CD14-positive monocyte (primary cell): ENCODE data around the gene GRIK4. TPM values are rescaled to one million over a fixed set of nuclear protein-coding genes. Genes with fewer than 3 reads are reported as not detected.
"Not testable (repeated sequence)": the region's sequence is repeated elsewhere in the genome, so short reads cannot be mapped to it uniquely, and the experiment has no call there.

ENCODE experiments used
- DNase-seq, 3 donors: peaks; one replicate each; pipeline ENCODE4 v3.0.0-alpha.2; 2011 to 2022
- H2AFZ ChIP-seq: 2 replicates; pipeline ENCODE4 v1.6.0; 2012; ENCODE audit warnings: mild to moderate bottlenecking, low read depth, low read length, inconsistent platforms; ENCODE audit not compliant: insufficient read depth, poor library complexity, severe bottlenecking
- H3K27ac ChIP-seq, 2 donors: 1 replicate in 1 of 2; 2 replicates in 1 of 2; pipeline ENCODE4 v1.5.1; 2012 to 2013; ENCODE audit warnings: low read length in 2 of 2, control low read depth in 1 of 2, inconsistent platforms in 1 of 2, low read depth in 1 of 2, mild to moderate bottlenecking in 1 of 2
- H3K27me3 ChIP-seq, 2 donors: one replicate each; pipeline versions ENCODE4 v1.6.0 to v1.6.1; 2011 to 2013; ENCODE audit warnings: low read length in 2 of 2; ENCODE audit not compliant: control insufficient read depth in 2 of 2, insufficient read depth in 2 of 2
- H3K36me3 ChIP-seq, 2 donors: replicated peaks in 1 of 2; 1 replicate in 1 of 2; 2 replicates in 1 of 2; pipeline versions ENCODE4 v1.5.1 to v1.6.1; 2012 to 2013; ENCODE audit warnings: low read length in 2 of 2, control low read depth in 1 of 2, inconsistent platforms in 1 of 2, mild to moderate bottlenecking in 1 of 2; ENCODE audit not compliant: insufficient read depth in 2 of 2, control insufficient read depth in 1 of 2
- H3K4me1 ChIP-seq, 2 donors: 1 replicate in 1 of 2; 2 replicates in 1 of 2; pipeline versions ENCODE4 v1.5.1 to v1.6.1; 2012 to 2013; ENCODE audit warnings: low read length in 2 of 2, control low read depth in 1 of 2, inconsistent platforms in 1 of 2, mild to moderate bottlenecking in 1 of 2, moderate library complexity in 1 of 2; ENCODE audit not compliant: insufficient read depth in 2 of 2, control insufficient read depth in 1 of 2
- H3K4me2 ChIP-seq: replicated peaks from 2 replicates; pipeline ENCODE3; 2012; ENCODE audit warnings: low read length, moderate library complexity, mild to moderate bottlenecking; ENCODE audit not compliant: poor library complexity, severe bottlenecking; ENCODE audit errors: extremely low read depth
- H3K4me3 ChIP-seq, 3 experiments: fragments of 200-600 bp in 1 of 3; sonication (generic) in 1 of 3; replicated peaks in 1 of 3; 1 replicate in 2 of 3; 2 replicates in 1 of 3; pipeline ENCODE4 v1.5.1; 2011 to 2013; ENCODE audit warnings: low read length in 3 of 3, mild to moderate bottlenecking in 3 of 3, control low read depth in 2 of 3, low read depth in 2 of 3, inconsistent platforms in 1 of 3, moderate library complexity in 1 of 3
- H3K79me2 ChIP-seq: 2 replicates; pipeline ENCODE4 v1.6.0; 2012; ENCODE audit warnings: mild to moderate bottlenecking, control low read depth, inconsistent platforms, low read length, moderate library complexity; ENCODE audit not compliant: insufficient read depth
- H3K9ac ChIP-seq: 2 replicates; pipeline ENCODE4 v1.6.0; 2017; ENCODE audit warnings: low read length, mild to moderate bottlenecking; ENCODE audit not compliant: insufficient read depth, poor library complexity, severe bottlenecking
- H3K9me3 ChIP-seq, 2 donors: replicated peaks in 1 of 2; 1 replicate in 1 of 2; 2 replicates in 1 of 2; pipeline versions ENCODE4 v1.5.1 to v1.6.1; 2012 to 2013; ENCODE audit warnings: low read length in 2 of 2, control low read depth in 1 of 2; ENCODE audit not compliant: control insufficient read depth in 1 of 2, insufficient read depth in 1 of 2
- H4K20me1 ChIP-seq: 2 replicates; pipeline ENCODE4 v1.6.0; 2012; ENCODE audit warnings: mild to moderate bottlenecking, low read length, control low read depth, moderate library complexity; ENCODE audit not compliant: insufficient read depth
- H3K27ac Mint-ChIP-seq, 7 donors: one replicate each; pipeline ENCODE4 v1.8.0; 2020; ENCODE audit warnings: mild to moderate bottlenecking in 7 of 7, mixed read lengths in 7 of 7, moderate library complexity in 6 of 7, inconsistent platforms in 2 of 7
- H3K27me3 Mint-ChIP-seq, 3 donors: one replicate each; pipeline ENCODE4 v1.8.0; 2021 to 2022; ENCODE audit warnings: low read depth in 3 of 3, mild to moderate bottlenecking in 3 of 3, mixed read lengths in 3 of 3, moderate library complexity in 3 of 3, inconsistent platforms in 1 of 3
- H3K36me3 Mint-ChIP-seq, 2 donors: one replicate each; pipeline ENCODE4 v1.8.0; 2020; ENCODE audit warnings: mixed read lengths in 2 of 2, inconsistent platforms in 1 of 2, mild to moderate bottlenecking in 1 of 2
- H3K4me1 Mint-ChIP-seq: one replicate; pipeline ENCODE4 v1.8.0; 2020; ENCODE audit warnings: mild to moderate bottlenecking, mixed read lengths
- H3K4me3 Mint-ChIP-seq, 2 donors: one replicate each; pipeline ENCODE4 v1.8.0; 2020; ENCODE audit warnings: mild to moderate bottlenecking in 2 of 2, mixed read lengths in 2 of 2, moderate library complexity in 1 of 2
- H3K9me3 Mint-ChIP-seq, 7 donors: one replicate each; pipeline ENCODE4 v1.8.0; 2020 to 2022; ENCODE audit warnings: mixed read lengths in 7 of 7, mild to moderate bottlenecking in 6 of 7, moderate library complexity in 6 of 7, inconsistent platforms in 2 of 7
- WGBS: methylation state at CpG from one replicate; pipeline ENCODE4 v1.1.5; 2013; ENCODE audit warnings: missing lambda C conversion rate; ENCODE audit not compliant: insufficient coverage; 5-methylcytosine and 5-hydroxymethylcytosine counted together
- intact Hi-C, 2 donors: fragments of 100-400 bp; cut with micrococcal nuclease; formaldehyde crosslinking; loops; one replicate each; pipeline versions ENCODE4 v1.15.0 to v1.15.1; 2023
- polyA plus RNA-seq, 3 donors: library from polyadenylated mRNA; depleted of rRNA in 1 of 3; unstranded in 2 of 3; stranded (reverse) in 1 of 3; fragments of 300-500 nt in 2 of 3; fragments of >200 nt in 1 of 3; fragmentation: Illumina TruSeq in 2 of 3; gene quantifications; 1 replicate in 2 of 3; 2 replicates in 1 of 3; pipeline ENCODE4 v1.2.3, GENCODE V29; 2012 to 2021
- TF ChIP-seq, protein P1 (sequence below): fragments of 200-600 bp; IDR thresholded peaks from one replicate; pipeline ENCODE4 v1.8.0; 2022; ENCODE audit warnings: antibody characterized with exemption, mild to moderate bottlenecking

Gene GRIK4
- polyA plus RNA-seq, 3 donors, result not detected

- no peak for DNase-seq
- H3K79me2 ChIP-seq, result no peaks in the 10 kb centered on the region
- no peak overlapping the region for H3K4me3 Mint-ChIP-seq
- H4K20me1 ChIP-seq, result no peaks in the 10 kb centered on the region
- H3K4me2 ChIP-seq, result no peak overlapping the region
- no peak overlapping the region for H3K4me3 ChIP-seq
- H3K27me3 Mint-ChIP-seq, result peaks cover 27 to 54% (median 35%) of the 10 kb centered on the region in 3 donors
- peaks cover 21 to 32% of the 10 kb centered on the region in 2 donors for H3K27me3 ChIP-seq
- H3K9me3 Mint-ChIP-seq, result peaks cover 0 to 1% (median 0%) of the 10 kb centered on the region in 7 donors
- H3K9me3 ChIP-seq, result no peaks in the 10 kb centered on the region
- no peaks in the 10 kb centered on the region for H3K36me3 Mint-ChIP-seq
- intact Hi-C loops, result no loop called here
- no peaks in the 10 kb centered on the region for H3K4me1 ChIP-seq
- no peak overlapping the region for H3K27ac Mint-ChIP-seq
- no peak overlapping the region for H3K9ac ChIP-seq
- TF ChIP-seq, protein P1, sequence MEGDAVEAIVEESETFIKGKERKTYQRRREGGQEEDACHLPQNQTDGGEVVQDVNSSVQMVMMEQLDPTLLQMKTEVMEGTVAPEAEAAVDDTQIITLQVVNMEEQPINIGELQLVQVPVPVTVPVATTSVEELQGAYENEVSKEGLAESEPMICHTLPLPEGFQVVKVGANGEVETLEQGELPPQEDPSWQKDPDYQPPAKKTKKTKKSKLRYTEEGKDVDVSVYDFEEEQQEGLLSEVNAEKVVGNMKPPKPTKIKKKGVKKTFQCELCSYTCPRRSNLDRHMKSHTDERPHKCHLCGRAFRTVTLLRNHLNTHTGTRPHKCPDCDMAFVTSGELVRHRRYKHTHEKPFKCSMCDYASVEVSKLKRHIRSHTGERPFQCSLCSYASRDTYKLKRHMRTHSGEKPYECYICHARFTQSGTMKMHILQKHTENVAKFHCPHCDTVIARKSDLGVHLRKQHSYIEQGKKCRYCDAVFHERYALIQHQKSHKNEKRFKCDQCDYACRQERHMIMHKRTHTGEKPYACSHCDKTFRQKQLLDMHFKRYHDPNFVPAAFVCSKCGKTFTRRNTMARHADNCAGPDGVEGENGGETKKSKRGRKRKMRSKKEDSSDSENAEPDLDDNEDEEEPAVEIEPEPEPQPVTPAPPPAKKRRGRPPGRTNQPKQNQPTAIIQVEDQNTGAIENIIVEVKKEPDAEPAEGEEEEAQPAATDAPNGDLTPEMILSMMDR, result no peak
- no peak overlapping the region for H3K27ac ChIP-seq
- no peaks in the 10 kb centered on the region for H3K4me1 Mint-ChIP-seq
- H2AFZ ChIP-seq, result no peak overlapping the region
- no peaks in the 10 kb centered on the region for H3K36me3 ChIP-seq
- no CpG with 5 or more reads among the region's 2 CpGs for WGBS
Measured at GRCh38 chr11:120501440-120501839, 10.1 kb upstream of the GRIK4 start.

- H3K9me3 ChIP-seq, result no peaks in the 10 kb centered on the region
- Mint-ChIP-seq H3K4me1 (no peaks in the 10 kb centered on the region), H3K4me3 (no peak overlapping the region), H3K27me3 (peaks cover 31 to 57% (median 34%) of the 10 kb centered on the region in 3 donors), H3K36me3 (no peaks in the 10 kb centered on the region), H3K27ac (no peak overlapping the region), H3K9me3 (peaks cover 0 to 1% (median 0%) of the 10 kb centered on the region in 7 donors)
- no peak overlapping the region for H3K27ac ChIP-seq
- peaks cover 21 to 34% of the 10 kb centered on the region in 2 donors for H3K27me3 ChIP-seq
- H3K4me3 ChIP-seq, result no peak overlapping the region
- no peak overlapping the region for H3K9ac ChIP-seq
- no peak for DNase-seq
- TF ChIP-seq, protein P1, result no peak
- intact Hi-C loops, result no loop called here
- H4K20me1 ChIP-seq, result no peaks in the 10 kb centered on the region
- no peaks in the 10 kb centered on the region for H3K79me2 ChIP-seq
- no peak overlapping the region for H3K4me2 ChIP-seq
- no peak overlapping the region for H2AFZ ChIP-seq
- no CpG with 5 or more reads among the region's 5 CpGs for WGBS
- H3K4me1 ChIP-seq, result no peaks in the 10 kb centered on the region
- H3K36me3 ChIP-seq, result no peaks in the 10 kb centered on the region
Measured at GRCh38 chr11:120501976-120502755, 9.4 kb upstream of the GRIK4 start.

- H3K4me3 ChIP-seq, H3K27ac ChIP-seq, H3K79me2 ChIP-seq, H3K9me3 Mint-ChIP-seq, H3K4me1 ChIP-seq, H3K27ac Mint-ChIP-seq, intact Hi-C loops, H3K9me3 ChIP-seq, H3K4me1 Mint-ChIP-seq, H3K4me2 ChIP-seq, H3K36me3 Mint-ChIP-seq, DNase-seq, H3K9ac ChIP-seq, H2AFZ ChIP-seq, H4K20me1 ChIP-seq, H3K36me3 ChIP-seq: not testable (repeated sequence)
- peaks cover 23 to 37% of the 10 kb centered on the region in 2 donors for H3K27me3 ChIP-seq
- no CpG with 5 or more reads among the region's 3 CpGs for WGBS
- Mint-ChIP-seq H3K27me3 (peaks cover 39 to 61% (median 40%) of the 10 kb centered on the region in 3 donors), H3K4me3 (peak overlapping the region in 1 of 2 donors; percentile 13)
Measured at GRCh38 chr11:120503529-120503928, 8.0 kb upstream of the GRIK4 start.
